HepG2 (cell line): ENCODE data around the gene TAS2R60. TPM values are rescaled to one million over a fixed set of nuclear protein-coding genes. Genes with fewer than 3 reads are reported as not detected.

Source experiments
- ATAC-seq: fragments of 200-7000 bp; cut with Tn5 transposase; 3 replicates; pipeline ENCODE4 v1.9.1; 2020; ENCODE audit warnings: mild to moderate bottlenecking, moderate library complexity
- BruUV-seq: library from RNA; stranded (reverse); fragments of 400-500 nt; replicated peaks from 2 replicates; lab custom pipeline; 2021; lab: Mats Ljungman, UMichigan
- CTCF ChIA-PET: fragments of 300-600 bp; formaldehyde crosslinking; extraction: SDS; loops from one replicate; lab custom pipeline; 2021; ENCODE audit warnings: low total read pairs, inconsistent platforms, low intra/inter-chr PET ratio; lab: Yijun Ruan, JAX
- POLR2A ChIA-PET: fragments of 350-600 bp; sonication (Branson Sonifier 250); formaldehyde crosslinking; loops from one replicate; lab custom pipeline; 2020; ENCODE audit warnings: antibody characterized with exemption, inconsistent platforms; lab: Yijun Ruan, JAX
- DNase-seq: peaks from one replicate; pipeline ENCODE4 v3.0.0-alpha.2; 2015; ENCODE audit warnings: low spot score
- FAIRE-seq: peaks from 3 replicates; lab custom pipeline; 2011; peaks lifted over from hg19 to GRCh38; lab: Jason Lieb, UNC
- H2AFZ ChIP-seq: one replicate; pipeline ENCODE4 v1.6.1; 2011; ENCODE audit warnings: low read length, inconsistent platforms
- H3K27ac ChIP-seq: fragments of 300-600 bp; 3 replicates; pipeline ENCODE4 v1.8.0; 2011; ENCODE audit warnings: mixed run types, mild to moderate bottlenecking, mixed read lengths, low read length, inconsistent platforms; ENCODE audit not compliant: insufficient read depth; ENCODE audit errors: extremely low read length
- H3K27me3 ChIP-seq, 2 experiments: fragments of 200-600 bp in 1 of 2; 2 replicates in 1 of 2; 3 replicates in 1 of 2; pipeline versions ENCODE4 v1.6.0 to v1.8.0; 2011; ENCODE audit warnings: low read length in 2 of 2, mild to moderate bottlenecking in 2 of 2, moderate library complexity in 2 of 2, inconsistent platforms in 1 of 2; ENCODE audit not compliant: insufficient read depth in 2 of 2, control insufficient read depth in 1 of 2
- H3K36me3 ChIP-seq, 2 experiments: fragments of 200-600 bp in 1 of 2; replicated peaks in 1 of 2; 2 replicates in 1 of 2; 3 replicates in 1 of 2; pipeline versions ENCODE4 v1.5.1 to v1.8.0; 2011; ENCODE audit warnings: low read length in 2 of 2, inconsistent platforms in 1 of 2; ENCODE audit not compliant: insufficient read depth in 2 of 2, control insufficient read depth in 1 of 2
- H3K4me1 ChIP-seq: 2 replicates; pipeline ENCODE4 v1.5.1; 2012; ENCODE audit warnings: low read length, inconsistent platforms; ENCODE audit not compliant: insufficient read depth
- H3K4me2 ChIP-seq: 2 replicates; pipeline ENCODE4 v1.6.0; 2011; ENCODE audit warnings: low read depth, low read length, inconsistent platforms
- H3K4me3 ChIP-seq, 3 experiments: fragments of 200-600 bp in 1 of 3; sonication (generic), shearing (Covaris generic) in 1 of 3; replicated peaks in 1 of 3; 2 replicates each; pipeline ENCODE4 v1.5.1; 2011 to 2016; ENCODE audit warnings: low read length in 3 of 3, inconsistent platforms in 2 of 3, low read depth in 2 of 3, mild to moderate bottlenecking in 2 of 3, control low read depth in 1 of 3, mixed read lengths in 1 of 3; ENCODE audit not compliant: insufficient read depth in 1 of 3
- H3K79me2 ChIP-seq: one replicate; pipeline ENCODE4 v1.6.1; 2011; ENCODE audit warnings: low read length, inconsistent platforms; ENCODE audit not compliant: insufficient read depth
- H3K9ac ChIP-seq: 2 replicates; pipeline ENCODE4 v1.6.0; 2011; ENCODE audit warnings: mild to moderate bottlenecking, low read depth, low read length, inconsistent platforms; ENCODE audit not compliant: insufficient read depth
- H3K9me3 ChIP-seq: 2 replicates; pipeline ENCODE4 v1.5.1; 2012; ENCODE audit warnings: mild to moderate bottlenecking, low read length
- H4K20me1 ChIP-seq: 2 replicates; pipeline ENCODE4 v1.6.0; 2011; ENCODE audit warnings: inconsistent platforms, mild to moderate bottlenecking, low read length, moderate library complexity; ENCODE audit not compliant: insufficient read depth
- CREB3 ChIP-seq: sonication (generic); formaldehyde crosslinking; IDR thresholded peaks from 2 replicates; pipeline ENCODE4 v1.5.0; 2020; ENCODE audit warnings: missing genetic modification reagents
- ISL2 ChIP-seq: sonication (generic); formaldehyde crosslinking; IDR thresholded peaks from 2 replicates; pipeline ENCODE4 v1.5.0; 2020; ENCODE audit warnings: missing genetic modification reagents
- MBNL3 ChIP-seq: fragments of 250-450 bp; sonication (Bioruptor Pico); conservative IDR thresholded peaks from 2 replicates; pipeline ENCODE4 v1.8.0; 2022; ENCODE audit warnings: mild to moderate bottlenecking, inconsistent platforms
- MED1 ChIP-seq: sonication (generic); formaldehyde crosslinking; IDR thresholded peaks from 2 replicates; pipeline ENCODE4 v1.4.0; 2020; ENCODE audit warnings: missing genetic modification reagents
- MIXL1 ChIP-seq: IDR thresholded peaks from 2 replicates; pipeline ENCODE4 v1.6.1; 2016
- NFIB ChIP-seq: sonication (generic); formaldehyde crosslinking; IDR thresholded peaks from 2 replicates; pipeline ENCODE4 v1.9.0; 2021; ENCODE audit warnings: missing genetic modification reagents, mild to moderate bottlenecking, borderline replicate concordance
- NKX3-1 ChIP-seq: sonication (generic); formaldehyde crosslinking; IDR thresholded peaks from 2 replicates; pipeline ENCODE4 v1.5.0; 2020; ENCODE audit warnings: missing genetic modification reagents
- PITX1 ChIP-seq: sonication (generic); formaldehyde crosslinking; IDR thresholded peaks from 2 replicates; pipeline ENCODE4 v1.5.1; 2020; ENCODE audit warnings: mild to moderate bottlenecking, missing genetic modification reagents
- SP1 ChIP-seq, 2 experiments: fragments of 450-650 bp in 1 of 2; sonication (generic) in 1 of 2; formaldehyde crosslinking in 1 of 2; IDR thresholded peaks; 2 replicates each; pipeline versions ENCODE4 v1.4.0 to v1.6.1; 2016 to 2020; ENCODE audit warnings: missing genetic modification reagents in 1 of 2
- STAG1 ChIP-seq: sonication (generic); formaldehyde crosslinking; IDR thresholded peaks from 2 replicates; pipeline ENCODE4 v1.4.0; 2020; ENCODE audit warnings: missing genetic modification reagents
- TBP ChIP-seq: sonication (generic); formaldehyde crosslinking; IDR thresholded peaks from 2 replicates; pipeline ENCODE4 v1.5.0; 2020; ENCODE audit warnings: missing genetic modification reagents
- TMF1 ChIP-seq: sonication (generic); formaldehyde crosslinking; IDR thresholded peaks from 2 replicates; pipeline ENCODE4 v1.8.1; 2022; ENCODE audit warnings: low read depth, missing genetic modification reagents
- YEATS4 ChIP-seq: sonication (generic); formaldehyde crosslinking; IDR thresholded peaks from 2 replicates; pipeline ENCODE4 v1.4.0; 2020; ENCODE audit warnings: missing genetic modification reagents, borderline replicate concordance
- ZBED4 ChIP-seq: sonication (generic); formaldehyde crosslinking; IDR thresholded peaks from 2 replicates; pipeline ENCODE4 v1.4.0; 2020; ENCODE audit warnings: missing genetic modification reagents, borderline replicate concordance
- ZNF230 ChIP-seq: sonication (generic); formaldehyde crosslinking; IDR thresholded peaks from 2 replicates; pipeline ENCODE4 v1.4.0; 2020; ENCODE audit warnings: mild to moderate bottlenecking, missing genetic modification reagents
- ZNF414 ChIP-seq: sonication (generic); formaldehyde crosslinking; IDR thresholded peaks from 2 replicates; pipeline ENCODE4 v1.5.0; 2020; ENCODE audit warnings: missing genetic modification reagents
- ZNF543 ChIP-seq: sonication (generic); formaldehyde crosslinking; IDR thresholded peaks from 2 replicates; pipeline ENCODE4 v1.4.0; 2020; ENCODE audit warnings: mild to moderate bottlenecking, missing genetic modification reagents
- ZNF562 ChIP-seq: sonication (generic); formaldehyde crosslinking; IDR thresholded peaks from 2 replicates; pipeline ENCODE4 v1.8.0; 2022; ENCODE audit warnings: missing genetic modification reagents, borderline replicate concordance
- ZNF589 ChIP-seq: sonication (generic); formaldehyde crosslinking; conservative IDR thresholded peaks from 2 replicates; pipeline ENCODE4 v1.8.0; 2022; ENCODE audit warnings: mild to moderate bottlenecking, moderate library complexity, missing genetic modification reagents
- ZNF598 ChIP-seq: sonication (generic); formaldehyde crosslinking; IDR thresholded peaks from 2 replicates; pipeline ENCODE4 v1.5.1; 2020; ENCODE audit warnings: mild to moderate bottlenecking, missing genetic modification reagents, borderline replicate concordance
- ZNF619 ChIP-seq: sonication (generic); formaldehyde crosslinking; IDR thresholded peaks from 2 replicates; pipeline ENCODE4 v1.4.0; 2020; ENCODE audit warnings: mild to moderate bottlenecking, missing genetic modification reagents
- WGBS: methylation state at CpG from one replicate; pipeline ENCODE4 v1.1.6; 2017; ENCODE audit warnings: low lambda C conversion rate; 5-methylcytosine and 5-hydroxymethylcytosine counted together
- in situ Hi-C: cut with HindIII; loops from 2 replicates; pipeline ENCODE4 v1.10.0; 2017; ENCODE audit warnings: low pct_unique_long_range_greater_than_20kb; ENCODE audit not compliant: extremely low pct_ligation_motif_present
- intact Hi-C: fragments of 100-400 bp; cut with micrococcal nuclease; formaldehyde crosslinking; loops from one replicate; pipeline ENCODE4 v1.10.0; 2022; ENCODE audit not compliant: unreplicated experiment
- polyA plus RNA-seq, 8 experiments: library from polyadenylated mRNA; depleted of rRNA in 3 of 8; stranded (reverse) in 7 of 8; unstranded in 1 of 8; fragments of >200 nt; fragmentation: Illumina TruSeq in 4 of 8; extraction: Trizol in 4 of 8; gene quantifications; 2 replicates each; pipeline versions ENCODE4 v1.2.1 to v1.2.3, GENCODE V29; 2011 to 2016; ENCODE audit warnings: low read depth in 4 of 8, missing spikeins in 1 of 8, mixed read lengths in 1 of 8; ENCODE audit not compliant: insufficient read depth in 1 of 8
- total RNA-seq, 5 experiments: library from RNA; depleted of rRNA; stranded (reverse); fragments of >200 nt; fragmentation: Illumina TruSeq; extraction: Trizol; gene quantifications; 2 replicates each; pipeline ENCODE4 v1.2.3, GENCODE V29; 2016; ENCODE audit warnings: low read depth in 1 of 5

Gene TAS2R60
- total and polyA plus RNA-seq, 2 of the 13 experiments (the other 11 are each of a cell fraction or from before 2014, with no cell fraction given) = not detected

- no peak overlapping the region for H2AFZ ChIP-seq
- TF ChIP-seq ZNF414 (CRISPR knock-in tag) (no peak), NFIB (CRISPR knock-in tag) (no peak), MED1 (CRISPR knock-in tag) (no peak), MIXL1 (CRISPR knock-in tag) (peak; percentile 20; the same call in 1 of the 2 replicates), STAG1 (peak; percentile 81), NKX3-1 (no peak), ZBED4 (CRISPR knock-in tag) (no peak), ZNF619 (CRISPR knock-in tag) (no peak), CREB3 (CRISPR knock-in tag) (no peak), MBNL3 (no peak), ZNF543 (CRISPR knock-in tag) (no peak), TMF1 (CRISPR knock-in tag) (no peak), ISL2 (CRISPR knock-in tag) (no peak), ZNF230 (CRISPR knock-in tag) (no peak), ZNF589 (CRISPR knock-in tag) (no peak), ZNF562 (CRISPR knock-in tag) (no peak), PITX1 (CRISPR knock-in tag) (no peak), SP1 (IDR thresholded peaks at IDR 0.05) (no peak), SP1 (CRISPR knock-in tag; IDR thresholded peaks at IDR 0.05) (no peak), ZNF598 (no peak), YEATS4 (CRISPR knock-in tag) (no peak), TBP (CRISPR knock-in tag) (no peak)
Observed at GRCh38 chr7:143416565-143417149, 26.6 kb upstream of the TAS2R60 start.

More at GRCh38 chr7:143416565-143417149, 26.6 kb upstream of the TAS2R60 start:
- no TSS peak for BruUV-seq
- peak; percentile 48 for DNase-seq
- Histone ChIP-seq H3K9me3 (no peaks in the 10 kb centered on the region), H3K4me1 (peaks cover 9% of the 10 kb centered on the region), H3K27me3 (peaks cover 2 to 14% of the 10 kb centered on the region in 2 experiments; a peak in 3 of 5 replicates), H3K79me2 (no peaks in the 10 kb centered on the region), H3K36me3 (no peaks in the 10 kb centered on the region), H3K27ac (no peak overlapping the region), H3K9ac (no peak overlapping the region), H3K4me2 (no peak overlapping the region), H4K20me1 (no peaks in the 10 kb centered on the region), H3K4me3 (no peak overlapping the region)
- ChIA-PET CTCF (interaction anchor here (0.7 to 2.6 kb wide), 3 partner anchors 37 to 177 kb away, joined by 4 to 24 read pairs (median 7); partner anchors contain the start of gene ZYX), POLR2A (interaction anchor here (1.0 kb wide), 1 partner anchor 21 kb away, joined by 6 read pairs; no protein-coding TSS in a partner anchor)
- WGBS = 1% methylated on average over 3 of the region's 3 CpGs
- in situ Hi-C loops (loop anchor here (5.0 kb wide), 2 partner anchors 34 to 94 kb away; partner anchors contain the start of gene ZYX), intact Hi-C loops (loop anchor here (1.0 to 2.0 kb wide), 3 partner anchors 36 to 176 kb away; no protein-coding TSS in a partner anchor)
- no peak for FAIRE-seq
- ATAC-seq = peak; percentile 74
